GM19467 (cell line): ENCODE results near the gene DDAH1.

Experiments
- ATAC-seq: cut with Tn5 transposase; IDR thresholded peaks from one replicate; pipeline ENCODE4 v1.9.1; 2021; ENCODE audit warnings: mild to moderate bottlenecking, moderate library complexity; ENCODE audit not compliant: unreplicated experiment

DDAH1 gene

GRCh38 chr1:85397490-85398032 lies 67.4 kb downstream of the DDAH1 start:
- ATAC-seq: no peak

- no peak for ATAC-seq
These were observed 68.8 kb downstream of the DDAH1 start for GRCh38 chr1:85396194-85396593.

GRCh38 chr1:85394130-85394529 lies 70.8 kb downstream of the DDAH1 start:
- ATAC-seq: no peak

GRCh38 chr1:85393490-85393889 lies 71.5 kb downstream of the DDAH1 start:
- no peak for ATAC-seq

DNA sequence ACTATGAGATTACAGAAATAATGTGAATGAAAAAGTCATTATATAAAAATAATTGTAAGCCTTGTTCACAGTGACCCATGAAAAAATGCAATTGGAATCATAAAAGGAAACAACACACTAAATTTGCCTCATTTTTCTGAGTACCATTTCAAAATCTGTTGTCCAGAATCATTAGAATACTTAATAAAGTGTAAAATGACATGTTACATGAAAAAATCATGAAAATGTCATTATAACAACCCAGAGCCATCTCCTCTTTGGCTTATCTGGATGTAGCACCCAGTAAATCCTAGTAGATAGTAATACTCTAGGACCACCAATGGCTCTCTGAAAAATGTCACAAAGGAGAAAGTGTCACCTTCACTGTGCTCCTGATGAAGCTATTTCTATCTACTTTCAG lies 76.5 kb downstream of the DDAH1 start:
- ATAC-seq: no peak

- ATAC-seq: no peak
These were observed 77.2 kb downstream of the DDAH1 start for GRCh38 chr1:85387781-85388180.

DNA sequence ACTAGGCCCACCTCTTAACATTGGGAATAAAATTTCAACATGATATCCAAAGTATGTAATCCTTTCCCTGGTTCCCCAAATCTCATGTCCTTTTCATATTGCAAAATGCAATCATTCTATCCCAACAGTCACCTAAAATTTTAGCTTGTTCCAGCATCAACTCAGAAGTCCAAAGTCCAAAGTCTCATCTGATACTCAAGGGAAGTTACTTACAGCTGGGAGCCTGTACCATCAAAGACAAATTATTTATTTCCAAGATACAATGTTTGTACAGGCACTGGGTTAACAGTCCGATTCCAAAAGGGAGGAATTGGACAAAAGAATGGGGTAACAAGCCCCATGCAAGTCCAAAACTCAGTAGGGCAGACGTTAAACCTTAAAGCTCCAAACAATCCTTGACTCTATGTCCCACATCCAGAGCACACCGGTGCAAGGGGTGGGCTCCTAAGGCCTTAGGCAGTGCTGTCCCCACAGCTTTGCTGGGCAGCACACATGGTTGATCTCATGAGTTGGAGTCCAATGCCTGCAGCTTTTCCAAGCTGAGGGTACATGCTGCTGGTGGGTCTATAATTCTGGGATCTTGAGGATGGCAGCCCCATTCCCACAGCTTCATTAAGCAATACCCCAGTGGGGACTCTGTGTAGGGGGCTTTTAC lies 78.8 kb downstream of the DDAH1 start:
- ATAC-seq: no peak

DNA sequence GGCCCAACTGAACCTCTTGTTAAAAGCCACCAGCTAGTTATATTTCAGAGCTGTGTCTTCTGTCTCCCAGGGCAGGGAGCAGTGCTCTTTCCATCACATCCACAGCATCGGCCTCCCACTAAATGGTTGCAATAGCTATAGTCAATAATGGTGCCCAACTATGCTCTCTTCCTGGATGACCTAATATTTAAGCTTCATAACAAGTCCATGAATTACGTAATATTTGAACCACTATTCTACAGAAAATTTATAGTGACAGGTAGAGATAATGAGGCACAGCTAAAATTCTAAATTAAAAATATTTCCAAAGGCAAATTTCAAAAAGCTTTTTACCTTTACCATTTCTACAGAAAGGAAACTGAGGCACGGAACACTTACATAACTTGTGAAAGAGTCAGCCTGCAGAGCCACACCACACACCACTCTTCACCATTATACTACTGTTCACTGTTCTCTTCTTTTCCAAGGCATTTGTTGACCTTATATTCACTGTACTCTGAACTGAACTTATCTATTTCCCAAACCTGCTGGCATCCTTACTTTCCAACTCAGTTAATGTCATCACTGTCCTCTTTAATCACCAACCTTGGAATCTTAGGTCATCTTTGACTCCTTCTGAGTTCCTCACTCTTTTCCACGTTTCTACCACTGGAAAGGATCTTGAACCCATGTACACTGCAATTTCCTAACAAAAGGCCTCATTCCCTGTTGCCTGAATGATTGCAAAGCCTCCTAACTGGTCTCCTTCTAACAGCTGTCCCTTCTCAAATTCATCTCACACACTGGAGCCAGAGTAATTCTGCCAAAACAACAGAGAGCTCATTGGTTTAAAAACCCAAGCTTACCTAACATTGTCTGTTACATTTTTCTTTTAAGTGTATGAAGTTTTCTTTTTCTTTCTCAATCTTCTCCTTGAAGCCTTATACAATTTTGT lies 85.5 kb downstream of the DDAH1 start:
- ATAC-seq: no peak

GRCh38 chr1:85378534-85378933 lies 86.4 kb downstream of the DDAH1 start:
- no peak for ATAC-seq

GRCh38 chr1:85376356-85376755 lies 88.6 kb downstream of the DDAH1 start:
- ATAC-seq: no peak

DNA sequence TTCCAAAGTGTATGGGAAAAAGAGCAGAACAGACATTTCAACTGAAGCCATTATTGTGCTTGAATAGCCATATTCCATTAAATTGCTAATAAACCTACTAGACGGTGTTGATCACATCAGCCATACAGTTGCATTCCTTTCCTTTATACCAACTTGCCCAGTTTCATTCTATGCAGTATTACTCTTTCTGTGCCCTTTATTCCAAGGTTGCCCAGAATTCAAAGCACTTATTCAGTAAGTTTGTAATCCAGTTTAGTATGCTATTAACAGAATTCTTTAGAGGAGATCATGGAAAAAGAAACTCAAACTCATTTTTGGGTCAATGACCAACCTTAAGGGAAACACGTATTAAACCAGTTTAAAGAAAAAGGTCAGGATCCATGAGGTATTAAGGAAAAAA lies 89.5 kb downstream of the DDAH1 start:
- ATAC-seq: no peak

GRCh38 chr1:85374160-85374559 lies 90.8 kb downstream of the DDAH1 start:
- no peak for ATAC-seq

GRCh38 chr1:85373378-85373708 lies 91.6 kb downstream of the DDAH1 start:
- no peak for ATAC-seq

- no peak for ATAC-seq
These were observed 92.1 kb downstream of the DDAH1 start for GRCh38 chr1:85372683-85373377.

GRCh38 chr1:85371021-85371420 lies 93.9 kb downstream of the DDAH1 start:
- no peak for ATAC-seq

DNA sequence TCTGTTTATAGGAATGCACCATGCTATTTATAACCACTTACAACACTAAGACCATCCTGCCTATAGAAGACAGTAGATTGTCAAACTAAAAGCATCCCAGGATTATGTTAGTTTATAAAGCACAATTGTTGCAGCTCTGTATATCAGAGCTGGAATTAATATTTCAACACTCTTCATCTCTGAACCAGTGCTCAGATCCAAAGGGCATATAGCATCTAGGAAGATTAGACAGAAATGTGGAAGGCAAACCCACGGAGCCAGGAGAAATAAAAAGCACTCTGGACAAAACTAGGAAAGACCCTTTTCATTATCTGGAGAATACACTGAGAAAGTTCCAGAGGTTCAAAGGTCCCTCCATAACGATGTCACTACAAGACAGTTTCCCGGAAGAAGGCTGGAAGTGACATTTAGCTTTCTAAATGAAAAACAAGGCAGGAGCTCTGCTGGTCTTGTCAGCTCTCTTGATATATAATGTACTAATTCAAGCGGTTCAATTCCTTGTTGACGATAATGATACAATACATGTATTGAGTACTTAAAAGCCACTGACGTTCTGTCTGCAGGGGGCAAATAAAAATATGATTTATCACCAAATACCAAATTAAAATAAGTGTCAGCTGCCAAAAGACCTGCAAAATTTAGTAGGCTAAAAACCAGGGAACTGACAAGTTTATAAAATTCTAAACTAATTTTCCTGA lies 96.7 kb downstream of the DDAH1 start:
- ATAC-seq: no peak

DNA sequence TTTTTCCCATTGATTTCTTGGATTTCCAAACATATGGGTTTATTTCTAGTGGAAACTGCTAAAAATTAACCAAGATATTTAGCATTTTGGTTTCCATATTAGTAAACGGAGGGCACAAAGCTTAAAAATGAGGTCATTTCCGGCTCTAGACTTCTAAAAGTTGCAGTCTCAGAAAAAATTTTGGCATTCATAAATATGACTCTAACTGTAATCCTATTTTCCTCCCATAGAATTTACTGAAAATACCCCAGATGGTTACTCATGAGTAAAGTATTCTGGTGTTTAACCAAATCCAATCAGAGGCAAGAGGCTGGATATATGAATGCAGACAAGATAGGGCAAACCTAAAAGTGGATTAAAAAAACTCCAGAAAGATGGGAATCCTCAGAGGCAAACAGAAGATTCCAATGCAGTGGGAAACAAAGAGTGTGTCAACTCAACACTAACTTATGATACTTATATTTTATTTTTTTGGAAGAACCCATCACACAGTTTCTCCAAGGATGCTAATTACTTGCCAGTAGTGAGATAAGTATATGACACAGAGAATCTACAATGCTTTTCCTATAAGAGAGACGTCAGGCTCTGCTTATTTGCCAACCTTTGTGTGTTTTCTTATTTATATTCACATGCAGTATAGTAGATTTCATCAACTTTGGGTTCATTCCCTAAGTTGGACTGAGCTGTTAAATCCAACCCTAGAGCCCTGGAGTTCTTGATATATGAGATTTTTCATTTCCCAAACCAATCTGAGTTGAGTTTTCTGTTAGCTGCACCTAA lies 98.4 kb downstream of the DDAH1 start:
- no peak for ATAC-seq

GRCh38 chr1:85365851-85366250 lies 99.1 kb downstream of the DDAH1 start:
- ATAC-seq: no peak

- ATAC-seq: no peak
These were observed 101.4 kb downstream of the DDAH1 start for GRCh38 chr1:85363521-85363920.

DNA sequence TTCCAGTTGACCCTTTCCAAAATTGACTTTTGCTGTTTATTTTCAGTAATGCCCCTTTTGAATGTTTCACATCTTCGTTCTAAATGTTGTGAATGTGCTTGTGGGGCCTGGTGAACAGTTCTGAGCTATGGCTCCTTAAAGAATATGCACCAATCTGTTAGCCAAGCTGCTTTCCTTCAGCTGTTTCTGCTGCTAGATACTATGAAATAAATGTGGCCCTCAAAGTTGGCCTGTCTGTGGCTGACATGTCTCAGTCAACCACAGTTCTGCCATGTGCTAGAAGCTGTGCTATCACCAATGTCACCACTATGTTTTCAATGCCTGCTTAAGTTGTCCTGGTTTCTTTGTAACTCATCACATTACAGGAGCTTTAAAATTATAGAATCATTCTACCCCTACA lies 101.9 kb downstream of the DDAH1 start:
- ATAC-seq: no peak
